ENCODE results near the gene MITF. TPM values are rescaled to one million over a fixed set of nuclear protein-coding genes. Genes with fewer than 3 reads are reported as not detected.

Gene MITF
- total RNA-seq, 1 donor, result 6.1 TPM

DNA sequence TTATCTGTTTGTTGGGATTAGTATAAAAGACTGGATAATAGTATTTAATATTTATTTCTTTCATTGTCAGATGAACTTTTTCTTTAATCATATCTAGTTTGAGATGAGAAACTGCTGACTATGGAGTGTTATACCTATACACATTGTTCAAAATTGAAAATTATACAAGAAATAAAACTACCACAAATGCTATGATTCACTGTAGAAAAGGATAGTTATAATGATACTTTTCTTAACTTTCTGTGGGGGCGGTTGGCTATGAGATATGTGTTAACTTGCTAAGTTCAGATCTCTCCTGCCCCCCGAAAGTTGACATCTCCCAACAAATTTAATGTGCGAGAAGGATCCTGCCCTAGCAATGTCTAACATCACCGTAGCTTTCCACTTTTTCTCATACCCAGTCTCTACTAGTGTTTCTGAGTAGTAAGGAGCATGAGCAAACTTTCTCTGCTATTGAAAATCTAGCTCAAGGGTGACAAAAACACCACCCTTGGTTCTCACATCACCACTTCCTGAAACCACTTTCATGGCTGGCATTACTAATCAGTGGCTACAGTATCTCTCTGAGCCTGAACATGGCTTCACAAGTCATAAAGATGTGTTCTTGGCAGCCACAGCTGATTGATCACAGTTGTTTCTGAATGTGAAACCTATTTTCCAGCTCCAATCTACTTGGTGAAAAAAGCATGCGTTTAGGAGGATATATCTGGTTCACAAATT lies 244.4 kb downstream of the MITF start:
- DNase-seq (ENCODE audit: low read depth), result no peak
- no peak for TF ChIP-seq CTCF (IDR thresholded peaks at IDR 0.05; ENCODE audit: insufficient read depth, low read length)
- H3K4me3 ChIP-seq (ENCODE audit: low read depth, low read length), result no peak overlapping the region

DNA sequence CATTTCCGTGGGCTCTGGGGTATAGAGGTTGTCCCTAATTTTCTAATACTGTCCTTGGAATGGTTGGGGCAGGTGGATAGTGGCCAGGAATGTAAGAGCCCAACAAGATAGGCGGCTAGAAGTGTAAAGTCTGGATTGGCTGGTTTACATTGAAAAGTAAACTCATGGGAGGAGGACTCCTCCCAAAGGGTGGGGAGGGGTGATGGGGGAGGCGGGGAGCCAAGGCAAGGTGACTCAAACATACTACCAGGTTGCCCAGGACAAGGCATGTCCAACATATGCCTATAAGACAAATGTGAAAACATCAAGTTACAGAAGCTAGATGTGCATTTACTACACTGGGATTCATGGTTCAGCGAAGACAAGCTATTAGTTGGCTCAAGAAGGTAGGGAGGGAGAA lies 246.0 kb downstream of the MITF start:
- no peak for TF ChIP-seq CTCF (IDR thresholded peaks at IDR 0.05; ENCODE audit: insufficient read depth, low read length)
- H3K4me3 ChIP-seq (ENCODE audit: low read depth, low read length), result no peak overlapping the region

DNA sequence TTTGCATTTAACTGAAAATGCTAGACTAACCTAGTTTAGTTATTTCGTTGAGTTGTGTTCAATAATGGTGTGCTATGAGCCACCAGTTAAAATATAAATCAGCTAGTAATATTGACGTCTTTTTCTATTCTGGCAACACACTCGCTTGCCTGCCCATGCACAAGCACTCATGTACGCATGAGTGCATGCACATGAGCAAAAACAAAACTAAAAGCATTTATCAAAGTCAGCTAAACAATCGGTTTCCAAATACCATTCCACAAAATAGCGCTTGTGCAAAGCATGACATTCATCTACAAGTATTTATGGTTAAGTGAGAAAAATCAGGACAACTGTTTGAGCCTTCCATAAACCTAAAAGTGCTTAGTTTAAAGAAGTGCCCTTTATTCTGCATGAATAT lies 247.2 kb downstream of the MITF start:
- DNase-seq (ENCODE audit: low read depth), result no peak
- no peak for TF ChIP-seq CTCF (IDR thresholded peaks at IDR 0.05; ENCODE audit: insufficient read depth, low read length)

More for the DNA sequence above, 246.0 kb downstream of the MITF start:
- no peak for DNase-seq (ENCODE audit: low read depth)

GRCh38 chr3:69987833-69988232 lies 248.6 kb downstream of the MITF start:
- H3K4me3 ChIP-seq (ENCODE audit: low read depth, low read length), result no peak overlapping the region
- no peak for TF ChIP-seq CTCF (IDR thresholded peaks at IDR 0.05; ENCODE audit: insufficient read depth, low read length)
- no peak for DNase-seq (ENCODE audit: low read depth)

More for the DNA sequence above, 247.2 kb downstream of the MITF start:
- no peak overlapping the region for H3K4me3 ChIP-seq (ENCODE audit: low read depth, low read length)

GRCh38 chr3:69993757-69994156 lies 254.5 kb downstream of the MITF start:
- no peak overlapping the region for H3K4me3 ChIP-seq (ENCODE audit: low read depth, low read length)
- no peak for TF ChIP-seq CTCF (IDR thresholded peaks at IDR 0.05; ENCODE audit: insufficient read depth, low read length)
- DNase-seq (ENCODE audit: low read depth), result no peak

- TF ChIP-seq CTCF (IDR thresholded peaks at IDR 0.05; ENCODE audit: insufficient read depth, low read length), result no peak
- H3K4me3 ChIP-seq (ENCODE audit: low read depth, low read length), result no peak overlapping the region
- no peak for DNase-seq (ENCODE audit: low read depth)
These were observed 255.7 kb downstream of the MITF start for GRCh38 chr3:69994919-69995318.
